H9 (cell line): ENCODE results near the gene PMM2. TPM values are rescaled to one million over a fixed set of nuclear protein-coding genes. Genes with fewer than 3 reads are reported as not detected.

ENCODE experiments used
- DNase-seq: peaks from one replicate; pipeline ENCODE4 v3.0.0-alpha.2; 2017
- H2AFZ ChIP-seq: one replicate; pipeline ENCODE4 v1.6.1; 2013; ENCODE audit warnings: mild to moderate bottlenecking, low read length, control low read depth, moderate library complexity
- H2AK5ac ChIP-seq: 2 replicates; pipeline ENCODE4 v1.6.1; 2013; ENCODE audit warnings: low read length, control low read depth, mixed read lengths; ENCODE audit not compliant: insufficient read length
- H2BK120ac ChIP-seq: one replicate; pipeline ENCODE4 v1.6.1; 2013; ENCODE audit warnings: low read depth, mild to moderate bottlenecking, low read length, control low read depth, inconsistent platforms; ENCODE audit not compliant: poor library complexity, severe bottlenecking
- H2BK12ac ChIP-seq: 2 replicates; pipeline ENCODE4 v1.6.1; 2013; ENCODE audit warnings: low read length, control low read depth, mixed read lengths, low read depth; ENCODE audit not compliant: insufficient read length
- H2BK15ac ChIP-seq: 2 replicates; pipeline ENCODE4 v1.6.1; 2013; ENCODE audit warnings: low read depth, low read length, control low read depth
- H2BK20ac ChIP-seq: one replicate; pipeline ENCODE4 v1.6.1; 2013; ENCODE audit warnings: low read depth, mild to moderate bottlenecking, low read length, control low read depth, inconsistent platforms; ENCODE audit not compliant: poor library complexity, severe bottlenecking
- H2BK5ac ChIP-seq: 2 replicates; pipeline ENCODE4 v1.6.1; 2013; ENCODE audit warnings: low read length, control low read depth, mixed read lengths; ENCODE audit not compliant: insufficient read length
- H3K14ac ChIP-seq: 2 replicates; pipeline ENCODE4 v1.6.1; 2013; ENCODE audit warnings: low read length, control low read depth; ENCODE audit not compliant: insufficient read depth
- H3K18ac ChIP-seq: 2 replicates; pipeline ENCODE4 v1.6.1; 2013; ENCODE audit warnings: low read depth, mild to moderate bottlenecking, mixed read lengths, low read length, control low read depth; ENCODE audit not compliant: insufficient read length
- H3K23ac ChIP-seq: 2 replicates; pipeline ENCODE4 v1.6.1; 2013; ENCODE audit warnings: low read length, control low read depth, mixed read lengths, low read depth; ENCODE audit not compliant: insufficient read length
- H3K23me2 ChIP-seq: 2 replicates; pipeline ENCODE4 v1.6.1; 2013; ENCODE audit warnings: low read depth, mild to moderate bottlenecking, mixed read lengths, low read length, control low read depth; ENCODE audit not compliant: insufficient read length, poor library complexity, severe bottlenecking
- H3K27ac ChIP-seq: 2 replicates; pipeline ENCODE4 v1.5.1; 2013; ENCODE audit warnings: low read length, control low read depth, mixed read lengths, low read depth; ENCODE audit not compliant: insufficient read length
- H3K27me3 ChIP-seq: 2 replicates; pipeline ENCODE4 v1.6.1; 2013; ENCODE audit warnings: low read length, control low read depth, inconsistent platforms; ENCODE audit not compliant: insufficient read depth
- H3K4ac ChIP-seq: 2 replicates; pipeline ENCODE4 v1.6.1; 2013; ENCODE audit warnings: low read depth, mild to moderate bottlenecking, control low read depth, inconsistent platforms, low read length, moderate library complexity
- H3K4me1 ChIP-seq: 2 replicates; pipeline ENCODE4 v1.6.1; 2013; ENCODE audit warnings: low read length, control low read depth, inconsistent platforms; ENCODE audit not compliant: insufficient read depth
- H3K4me2 ChIP-seq: 2 replicates; pipeline ENCODE4 v1.6.1; 2013; ENCODE audit warnings: low read length, control low read depth, mixed read lengths; ENCODE audit not compliant: insufficient read length, insufficient read depth
- H3K56ac ChIP-seq: 2 replicates; pipeline ENCODE4 v1.6.1; 2013; ENCODE audit warnings: low read depth, mild to moderate bottlenecking, mixed read lengths, low read length, control low read depth; ENCODE audit not compliant: insufficient read length
- H3K79me1 ChIP-seq: 2 replicates; pipeline ENCODE4 v1.6.1; 2013; ENCODE audit warnings: low read depth, mild to moderate bottlenecking, moderate library complexity, low read length, control low read depth, inconsistent platforms; ENCODE audit not compliant: insufficient read depth, poor library complexity, severe bottlenecking
- H3K79me2 ChIP-seq: 2 replicates; pipeline ENCODE4 v1.6.1; 2013; ENCODE audit warnings: low read length, control low read depth, inconsistent platforms; ENCODE audit not compliant: insufficient read depth
- H3K9ac ChIP-seq: 2 replicates; pipeline ENCODE4 v1.6.1; 2013; ENCODE audit warnings: low read length, control low read depth, mixed read lengths; ENCODE audit not compliant: insufficient read length; ENCODE audit errors: extremely low read depth
- H3K9me3 ChIP-seq: one replicate; pipeline ENCODE4 v1.6.1; 2013; ENCODE audit warnings: low read depth, low read length, inconsistent platforms; ENCODE audit not compliant: control insufficient read depth
- H3T11ph ChIP-seq: one replicate; pipeline ENCODE4 v1.6.1; 2013; ENCODE audit warnings: mild to moderate bottlenecking, low read length, control low read depth, inconsistent platforms
- H4K20me1 ChIP-seq: one replicate; pipeline ENCODE4 v1.6.1; 2013; ENCODE audit not compliant: control insufficient read depth, insufficient read length, insufficient read depth
- H4K5ac ChIP-seq: 2 replicates; pipeline ENCODE4 v1.6.1; 2013; ENCODE audit warnings: low read depth, mild to moderate bottlenecking, mixed read lengths, low read length, control low read depth; ENCODE audit not compliant: insufficient read length
- H4K8ac ChIP-seq: replicated peaks from 2 replicates; pipeline ENCODE4 v1.6.1; 2013; ENCODE audit warnings: low read length, control low read depth, mixed read lengths, low read depth; ENCODE audit not compliant: insufficient read length
- H4K91ac ChIP-seq: 2 replicates; pipeline ENCODE4 v1.6.1; 2013; ENCODE audit warnings: low read depth, mild to moderate bottlenecking, moderate library complexity, mixed read lengths, low read length, control low read depth; ENCODE audit not compliant: insufficient read length
- H3K27ac Mint-ChIP-seq, 3 experiments: 2 replicates in 2 of 3; 3 replicates in 1 of 3; pipeline ENCODE4 v1.8.0; 2020 to 2021; ENCODE audit warnings: mixed read lengths in 3 of 3, mild to moderate bottlenecking in 1 of 3, moderate library complexity in 1 of 3
- H3K27me3 Mint-ChIP-seq: 2 replicates; pipeline ENCODE4 v1.8.0; 2021; ENCODE audit warnings: low read depth, mild to moderate bottlenecking, moderate library complexity, mixed read lengths
- H3K36me3 Mint-ChIP-seq, 3 experiments: 2 replicates in 2 of 3; 3 replicates in 1 of 3; pipeline ENCODE4 v1.8.0; 2020 to 2021; ENCODE audit warnings: low read depth in 3 of 3, mixed read lengths in 3 of 3; ENCODE audit not compliant: insufficient read depth in 1 of 3
- H3K4me1 Mint-ChIP-seq, 2 experiments: 2 replicates each; pipeline ENCODE4 v1.8.0; 2020; ENCODE audit warnings: mixed read lengths in 2 of 2
- H3K4me3 Mint-ChIP-seq, 2 experiments: 2 replicates in 1 of 2; 3 replicates in 1 of 2; pipeline ENCODE4 v1.8.0; 2020 to 2021; ENCODE audit warnings: mild to moderate bottlenecking in 2 of 2, mixed read lengths in 2 of 2, moderate library complexity in 1 of 2
- H3K9me3 Mint-ChIP-seq, 2 experiments: 2 replicates in 1 of 2; 3 replicates in 1 of 2; pipeline ENCODE4 v1.8.0; 2020; ENCODE audit warnings: mild to moderate bottlenecking in 2 of 2, mixed read lengths in 2 of 2, moderate library complexity in 1 of 2
- WGBS: extraction: QIAGEN DNeasy Blood & Tissue Kit; methylation state at CpG from one replicate; pipeline ENCODE4 v1.1.7; 2013; ENCODE audit warnings: missing lambda C conversion rate, low lambda C conversion rate, mixed read lengths; ENCODE audit not compliant: insufficient read length; ENCODE audit errors: extremely low coverage; 5-methylcytosine and 5-hydroxymethylcytosine counted together
- total RNA-seq: library from RNA; stranded (reverse); gene quantifications from 2 replicates; pipeline ENCODE4 v1.2.1, GENCODE V29; 2021
- TF ChIP-seq, protein P1 (sequence below): fragments of 200-600 bp; sonication (generic); conservative IDR thresholded peaks from 3 replicates; pipeline ENCODE4 v1.8.0; 2021; ENCODE audit warnings: antibody characterized with exemption, mild to moderate bottlenecking

The PMM2 gene
- total RNA-seq, 1 experiment from 2014 or later, result 82.7 TPM

DNA sequence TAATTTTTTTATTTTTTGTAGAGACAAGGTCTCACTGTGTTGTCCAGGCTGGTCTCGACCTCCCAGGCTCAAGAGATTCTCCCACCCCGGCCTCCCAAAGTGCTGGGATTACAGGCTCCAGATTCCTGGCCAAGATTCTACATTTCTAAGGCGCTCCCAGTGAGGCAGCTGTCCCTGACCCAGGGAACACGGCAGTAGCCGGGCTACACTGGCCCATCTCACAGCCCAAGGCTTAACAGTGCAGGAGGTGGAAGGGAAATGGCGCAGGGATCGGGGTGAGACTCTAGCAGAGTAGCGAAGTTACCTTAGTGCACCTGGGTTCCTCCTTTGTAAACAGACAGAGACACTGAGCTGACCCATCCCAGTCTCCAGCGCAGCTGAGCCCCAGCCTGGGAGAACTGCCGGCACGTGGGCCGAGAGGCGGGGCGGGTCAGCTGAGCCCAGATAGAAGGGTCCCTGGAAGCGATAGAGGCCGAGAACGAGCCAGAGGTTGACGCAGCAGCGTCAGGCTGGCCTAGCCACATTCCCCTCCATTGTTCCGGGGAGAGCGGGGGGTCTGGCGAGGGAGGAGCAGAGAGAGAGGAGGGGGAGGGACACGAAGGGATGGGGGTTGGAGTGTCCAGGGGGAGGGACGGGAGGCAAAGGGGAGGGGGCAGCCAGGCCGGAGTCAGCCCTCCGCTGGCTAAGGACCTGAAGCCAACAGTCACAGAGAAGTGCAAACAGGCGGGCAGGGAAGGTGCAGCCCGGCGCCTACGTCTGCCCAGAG, 68.7 kb downstream of the PMM2 start:
- H3K23me2 ChIP-seq, result peaks cover 15% of the 10 kb centered on the region
- H2BK15ac ChIP-seq, result no peak overlapping the region
- H3K4me2 ChIP-seq, result peak overlapping the region; percentile 99
- peaks cover 5% of the 10 kb centered on the region for H4K20me1 ChIP-seq
- no peak overlapping the region for H2BK20ac ChIP-seq
- no peak overlapping the region for H3T11ph ChIP-seq
- H3K4ac ChIP-seq, result no peak overlapping the region
- H3K27ac Mint-ChIP-seq, result peak overlapping the region; percentile 94 to 96 (median 95)
- H3K4me1 Mint-ChIP-seq, result peaks cover 55 to 61% of the 10 kb centered on the region in 2 experiments
- H3K27me3 ChIP-seq, result no peaks in the 10 kb centered on the region
- H2AFZ ChIP-seq, result no peak overlapping the region
- H3K4me1 ChIP-seq, result peaks cover 20% of the 10 kb centered on the region; the same call in 1 of the 2 replicates
- no peak overlapping the region for H3K18ac ChIP-seq
- no peak overlapping the region for H2BK5ac ChIP-seq
- H3K23ac ChIP-seq, result no peak overlapping the region
- WGBS, result no CpG with 5 or more reads among the region's 30 CpGs
- H3K9me3 Mint-ChIP-seq, result no peaks in the 10 kb centered on the region; a peak in 2 of 5 replicates
- no peaks in the 10 kb centered on the region for H3K9me3 ChIP-seq
- peaks cover 10 to 17% (median 12%) of the 10 kb centered on the region in 3 experiments for H3K36me3 Mint-ChIP-seq
- H4K91ac ChIP-seq, result no peak overlapping the region
- no peak overlapping the region for H3K27ac ChIP-seq
- H4K8ac ChIP-seq, result no peak overlapping the region
- peak; percentile 95 for DNase-seq
- no peak overlapping the region for H3K14ac ChIP-seq
- H3K56ac ChIP-seq, result no peak overlapping the region
- no peak overlapping the region for H2BK120ac ChIP-seq
- no peak overlapping the region for H2AK5ac ChIP-seq
- H3K79me2 ChIP-seq, result peaks cover 51% of the 10 kb centered on the region; the same call in 1 of the 2 replicates
- peak overlapping the region; percentile 90 for H3K4me3 Mint-ChIP-seq
- peak overlapping the region; percentile 11 for H3K9ac ChIP-seq
- no peak overlapping the region for H2BK12ac ChIP-seq
- no peak overlapping the region for H4K5ac ChIP-seq
- H3K27me3 Mint-ChIP-seq, result peaks cover 2% of the 10 kb centered on the region; the same call in 1 of the 2 replicates
- H3K79me1 ChIP-seq, result peaks cover 3% of the 10 kb centered on the region
- TF ChIP-seq, protein P1, sequence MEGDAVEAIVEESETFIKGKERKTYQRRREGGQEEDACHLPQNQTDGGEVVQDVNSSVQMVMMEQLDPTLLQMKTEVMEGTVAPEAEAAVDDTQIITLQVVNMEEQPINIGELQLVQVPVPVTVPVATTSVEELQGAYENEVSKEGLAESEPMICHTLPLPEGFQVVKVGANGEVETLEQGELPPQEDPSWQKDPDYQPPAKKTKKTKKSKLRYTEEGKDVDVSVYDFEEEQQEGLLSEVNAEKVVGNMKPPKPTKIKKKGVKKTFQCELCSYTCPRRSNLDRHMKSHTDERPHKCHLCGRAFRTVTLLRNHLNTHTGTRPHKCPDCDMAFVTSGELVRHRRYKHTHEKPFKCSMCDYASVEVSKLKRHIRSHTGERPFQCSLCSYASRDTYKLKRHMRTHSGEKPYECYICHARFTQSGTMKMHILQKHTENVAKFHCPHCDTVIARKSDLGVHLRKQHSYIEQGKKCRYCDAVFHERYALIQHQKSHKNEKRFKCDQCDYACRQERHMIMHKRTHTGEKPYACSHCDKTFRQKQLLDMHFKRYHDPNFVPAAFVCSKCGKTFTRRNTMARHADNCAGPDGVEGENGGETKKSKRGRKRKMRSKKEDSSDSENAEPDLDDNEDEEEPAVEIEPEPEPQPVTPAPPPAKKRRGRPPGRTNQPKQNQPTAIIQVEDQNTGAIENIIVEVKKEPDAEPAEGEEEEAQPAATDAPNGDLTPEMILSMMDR, result no peak
